ENCODE measurements around the gene SETD7.
"Not testable (repeated sequence)": the region's sequence is repeated elsewhere in the genome, so short reads cannot be mapped to it uniquely, and the experiment has no call there.

- not testable (repeated sequence) for TF ChIP-seq CTCF (conservative IDR thresholded peaks at IDR 0.05; ENCODE audit: low read depth, low read length); EZH2 (IDR thresholded peaks at IDR 0.05; ENCODE audit: borderline replicate concordance, low read depth, low read length, poor library complexity, severe bottlenecking)
Observed at GRCh38 chr4:139447078-139447477, 108.9 kb downstream of the SETD7 start.

Measured in A673 (cell line).